Fibroblast of gingiva (primary cell): ENCODE measurements around the gene MAP1S.
A peak's percentile ranks its signal among the peaks of the same experiment; 100 is the strongest.
"Not testable (repeated sequence)": the region's sequence is repeated elsewhere in the genome, so short reads cannot be mapped to it uniquely, and the experiment has no call there.

Experiments used
- DNase-seq: peaks from one replicate; pipeline ENCODE4 v3.0.0-alpha.2; 2011; ENCODE audit warnings: low read depth

The MAP1S gene

DNA sequence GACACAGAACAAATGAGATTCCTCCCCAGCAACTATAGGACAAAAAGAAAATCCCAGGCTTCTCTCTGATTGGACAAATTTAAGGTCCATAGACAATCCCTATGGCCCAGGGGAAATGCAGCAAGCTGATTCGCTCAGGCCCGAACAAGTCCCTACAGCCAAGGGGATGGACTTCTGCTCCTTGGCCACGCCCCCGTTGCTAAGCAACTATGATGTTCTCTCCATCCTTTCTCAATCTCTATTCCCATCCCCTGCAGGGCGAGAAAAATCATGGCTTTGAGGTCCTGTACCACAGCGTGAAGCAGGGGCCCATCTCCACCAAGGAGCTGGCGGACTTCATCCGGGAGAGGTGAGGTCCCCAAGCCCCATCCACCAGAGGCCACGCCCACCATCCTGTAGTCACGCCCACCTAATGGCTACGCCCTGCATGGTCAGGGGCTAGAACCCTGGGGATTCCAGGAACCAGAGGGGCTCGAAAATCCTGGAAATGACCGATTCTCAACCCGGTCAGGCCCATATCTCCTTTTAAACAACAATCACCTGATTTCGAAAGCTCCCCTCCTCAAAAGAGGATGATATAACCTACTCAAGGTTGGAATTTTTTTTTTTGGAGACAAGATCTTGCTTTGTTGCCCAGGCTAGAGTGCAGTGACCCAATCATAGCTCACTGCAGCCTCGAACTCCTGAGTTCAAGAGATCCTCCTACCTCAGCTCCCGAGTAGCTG lies 43.4 kb downstream of the MAP1S start:
- peak; percentile 56 for DNase-seq

DNA sequence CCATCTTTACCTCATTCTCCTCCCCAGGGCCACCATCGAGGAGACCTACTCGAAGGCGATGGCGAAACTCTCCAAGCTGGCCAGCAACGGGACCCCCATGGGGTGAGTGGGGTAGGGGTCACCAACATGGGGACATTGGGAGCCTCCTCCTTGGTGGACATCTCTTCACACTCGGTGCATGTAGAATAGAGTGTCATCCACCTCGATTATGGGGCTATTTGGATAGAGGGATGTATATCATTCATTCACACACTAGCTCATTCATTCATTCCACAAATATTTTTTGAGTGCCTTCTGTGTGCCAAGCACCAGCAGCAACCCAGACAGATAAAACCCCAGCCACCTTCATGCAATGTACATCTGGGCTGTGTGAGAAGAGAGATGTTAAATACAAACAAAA lies 45.1 kb downstream of the MAP1S start:
- no peak for DNase-seq

DNA sequence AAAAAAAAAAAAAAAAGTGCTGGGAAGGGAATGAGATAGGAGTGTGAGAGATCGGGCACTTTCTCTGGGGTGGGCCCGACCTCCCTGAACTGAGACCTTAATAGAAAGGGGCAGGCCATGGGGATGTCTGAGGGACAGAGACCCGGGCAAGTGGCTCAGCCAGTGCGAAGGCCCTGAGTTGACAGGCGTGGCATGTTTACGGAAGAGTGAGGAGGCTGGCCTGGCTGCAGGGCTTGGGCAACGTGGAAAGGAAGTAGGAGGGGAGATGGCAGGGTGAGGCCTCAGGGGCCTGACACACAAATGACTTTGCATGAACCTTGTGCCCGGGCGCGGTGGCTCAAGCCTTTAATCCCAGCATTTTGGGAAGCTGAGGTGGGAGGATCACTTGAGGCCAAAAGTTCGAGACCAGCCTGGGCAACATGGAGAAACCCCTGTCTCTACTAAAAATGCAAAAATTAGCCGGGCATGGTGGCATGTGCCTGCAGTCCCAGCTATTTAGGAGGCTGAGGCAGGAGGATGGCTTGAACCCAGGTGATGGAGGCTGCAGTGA lies 45.9 kb downstream of the MAP1S start:
- DNase-seq, result no peak

DNA sequence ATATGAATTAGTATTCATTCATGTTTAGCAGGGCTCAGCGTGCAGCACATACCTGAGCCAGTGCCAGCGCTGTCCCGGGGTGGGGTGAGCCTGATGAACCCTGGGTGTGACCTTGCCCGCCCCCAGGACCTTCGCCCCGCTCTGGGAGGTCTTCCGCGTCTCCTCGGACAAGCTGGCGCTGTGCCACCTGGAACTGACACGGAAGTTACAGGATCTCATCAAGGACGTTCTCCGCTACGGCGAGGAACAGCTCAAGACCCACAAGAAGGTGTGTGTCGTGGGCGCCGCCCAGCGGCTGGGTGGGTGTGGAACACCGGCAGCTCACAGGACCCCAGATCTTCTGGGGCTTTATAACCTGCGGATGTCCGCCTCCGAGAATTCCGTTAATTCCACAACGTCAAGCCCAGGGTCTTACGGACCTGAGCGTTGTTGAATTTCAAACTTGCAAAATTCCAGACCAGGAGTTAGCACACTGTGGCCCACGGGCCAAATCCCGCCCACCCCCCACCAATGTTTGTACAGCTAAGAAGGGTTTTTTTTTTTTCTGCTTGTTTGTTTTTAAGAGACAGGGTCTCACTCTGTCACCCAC lies 47.4 kb downstream of the MAP1S start:
- DNase-seq, result peak; percentile 66

DNA sequence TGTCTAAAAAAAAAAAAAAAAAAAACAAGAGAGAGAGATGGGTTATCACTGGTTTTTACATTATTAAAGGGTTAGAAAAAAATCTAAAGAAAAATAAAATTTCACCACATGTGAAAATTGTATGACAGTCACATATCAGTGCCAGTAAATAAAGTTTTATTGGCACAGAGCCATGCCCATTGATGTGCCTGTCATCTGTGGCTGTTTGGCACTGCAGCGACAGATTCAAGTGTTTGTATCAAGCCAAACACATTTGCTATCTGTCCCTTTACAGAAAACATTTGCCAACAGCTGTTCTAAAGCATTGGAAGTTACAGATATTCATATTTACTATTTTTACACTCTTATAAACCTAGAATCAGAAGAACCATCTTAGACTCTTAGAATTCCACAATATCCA lies 48.3 kb downstream of the MAP1S start:
- DNase-seq, result no peak

DNA sequence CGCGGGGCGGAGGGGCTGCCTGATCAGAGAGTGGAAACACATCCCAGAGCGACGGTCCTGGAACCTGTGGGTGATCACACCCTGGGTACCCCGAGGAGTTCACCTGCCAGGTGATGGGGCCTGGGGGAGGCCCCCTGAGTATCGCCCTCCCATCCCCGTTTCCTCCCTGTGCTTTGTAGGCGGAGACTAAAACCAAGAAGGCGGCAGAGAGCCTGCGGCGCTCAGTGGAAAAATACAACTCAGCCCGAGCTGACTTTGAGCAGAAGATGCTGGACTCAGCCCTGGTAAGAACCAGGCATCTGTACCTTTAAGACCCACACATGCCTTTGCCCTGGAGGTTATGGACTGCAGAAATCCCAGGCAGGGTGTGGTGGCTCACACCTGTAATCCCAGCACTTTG lies 51.3 kb downstream of the MAP1S start:
- no peak for DNase-seq

DNA sequence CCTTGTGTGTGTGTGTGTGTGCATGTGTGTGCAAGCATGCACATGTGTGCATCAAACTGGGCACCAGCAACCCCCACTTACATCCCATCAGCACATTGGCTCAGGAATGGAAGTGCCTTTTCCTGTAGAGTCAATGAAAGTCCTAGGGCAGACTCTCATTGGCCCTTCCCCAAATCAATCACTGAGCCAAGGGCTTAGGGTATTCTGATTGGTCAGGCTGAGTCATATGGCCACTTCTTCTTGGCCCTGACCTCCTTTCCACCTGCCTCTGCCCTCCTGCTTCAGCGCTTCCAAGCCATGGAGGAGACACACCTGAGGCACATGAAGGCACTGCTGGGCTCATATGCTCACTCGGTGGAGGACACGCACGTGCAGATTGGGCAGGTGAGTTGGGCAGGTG lies 52.9 kb downstream of the MAP1S start:
- DNase-seq, result no peak

DNA sequence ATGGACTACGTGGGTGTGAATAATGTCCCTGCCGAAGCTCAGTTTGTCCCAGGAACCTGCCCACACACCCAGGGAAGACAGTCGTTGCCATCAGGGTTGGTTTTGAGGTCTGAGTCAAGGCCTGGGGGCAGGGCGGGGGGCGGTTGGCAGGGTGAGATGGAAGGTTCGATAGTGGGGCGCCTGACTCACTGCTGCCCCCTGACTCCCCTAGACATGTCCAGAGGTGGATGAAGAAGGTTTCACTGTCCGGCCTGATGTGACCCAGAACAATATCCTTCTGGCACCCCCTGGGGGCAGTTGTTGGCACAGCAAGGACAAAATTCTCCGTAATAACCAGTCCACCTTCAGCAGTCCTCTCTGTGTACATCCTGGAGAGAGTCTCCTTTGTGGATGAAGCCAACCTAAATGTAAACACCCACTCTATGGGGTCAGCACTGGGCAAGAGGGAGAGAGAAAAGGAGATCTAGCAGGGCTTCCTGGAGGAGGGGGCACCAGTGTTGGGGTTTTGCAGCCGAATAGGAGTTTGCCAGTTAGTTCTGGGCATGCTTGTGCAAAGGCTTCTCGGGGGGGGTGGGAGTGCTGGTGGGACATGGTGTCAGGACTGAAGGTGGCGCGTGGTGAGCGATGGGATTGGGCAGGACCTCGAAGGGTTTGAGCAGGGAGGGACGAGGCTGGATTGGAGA lies 56.1 kb downstream of the MAP1S start:
- no peak for DNase-seq

DNA sequence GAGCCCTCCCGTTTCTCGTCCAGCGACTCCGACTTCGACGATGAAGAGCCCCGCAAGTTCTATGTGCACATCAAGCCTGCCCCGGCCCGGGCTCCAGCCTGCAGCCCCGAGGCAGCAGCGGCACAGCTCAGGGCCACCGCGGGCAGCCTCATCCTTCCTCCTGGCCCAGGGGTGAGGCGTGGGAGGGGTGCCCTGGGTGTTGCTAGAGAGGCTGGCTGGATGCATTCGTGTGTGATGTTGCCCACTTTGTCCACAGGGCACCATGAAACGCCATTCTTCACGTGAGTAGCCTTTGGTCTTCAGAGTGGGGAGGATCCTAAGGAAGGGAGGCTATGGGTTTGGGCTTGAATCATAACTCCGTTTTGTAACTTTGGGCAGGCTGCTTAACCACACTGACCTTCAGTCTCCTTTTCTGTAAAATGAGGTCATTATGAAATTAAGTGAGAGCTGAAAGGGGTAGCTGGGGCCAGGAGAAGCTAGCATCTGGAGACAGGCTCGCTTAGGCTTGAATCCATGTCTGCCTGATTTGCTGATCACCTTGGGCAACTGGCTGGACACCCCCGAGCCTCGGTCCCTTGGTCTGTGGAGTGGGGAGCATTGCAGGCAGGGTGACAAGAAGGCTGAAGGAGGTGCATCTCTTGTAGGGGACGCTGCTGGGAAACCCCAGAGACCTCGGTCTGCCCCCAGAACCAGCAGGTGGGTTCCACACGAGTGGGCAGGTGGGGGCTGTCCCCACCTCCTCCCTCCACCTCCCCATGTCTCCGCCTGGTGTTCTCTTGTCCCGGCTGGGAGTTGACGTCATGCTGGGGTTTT lies 56.9 kb downstream of the MAP1S start:
- peak; percentile 59 for DNase-seq

DNA sequence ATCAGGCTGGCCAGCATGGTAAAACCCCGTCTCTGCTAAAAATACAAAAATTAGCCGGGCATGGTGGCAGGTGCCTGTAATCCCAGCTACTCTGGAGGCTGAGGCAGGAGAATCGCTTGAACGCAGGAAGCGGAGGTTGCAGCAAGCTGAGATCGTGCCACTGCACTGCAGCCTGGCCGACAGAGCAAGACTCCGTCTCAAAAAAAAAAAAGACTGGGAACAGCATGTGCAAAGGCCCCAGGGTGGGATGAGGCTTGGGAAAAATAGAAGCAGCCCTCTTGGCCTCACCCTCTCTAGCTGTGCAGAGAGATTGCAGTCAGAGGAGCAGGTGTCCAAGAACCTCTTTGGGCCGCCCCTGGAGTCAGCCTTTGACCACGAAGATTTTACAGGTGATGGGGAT lies 58.6 kb downstream of the MAP1S start:
- DNase-seq, result not testable (repeated sequence)

DNA sequence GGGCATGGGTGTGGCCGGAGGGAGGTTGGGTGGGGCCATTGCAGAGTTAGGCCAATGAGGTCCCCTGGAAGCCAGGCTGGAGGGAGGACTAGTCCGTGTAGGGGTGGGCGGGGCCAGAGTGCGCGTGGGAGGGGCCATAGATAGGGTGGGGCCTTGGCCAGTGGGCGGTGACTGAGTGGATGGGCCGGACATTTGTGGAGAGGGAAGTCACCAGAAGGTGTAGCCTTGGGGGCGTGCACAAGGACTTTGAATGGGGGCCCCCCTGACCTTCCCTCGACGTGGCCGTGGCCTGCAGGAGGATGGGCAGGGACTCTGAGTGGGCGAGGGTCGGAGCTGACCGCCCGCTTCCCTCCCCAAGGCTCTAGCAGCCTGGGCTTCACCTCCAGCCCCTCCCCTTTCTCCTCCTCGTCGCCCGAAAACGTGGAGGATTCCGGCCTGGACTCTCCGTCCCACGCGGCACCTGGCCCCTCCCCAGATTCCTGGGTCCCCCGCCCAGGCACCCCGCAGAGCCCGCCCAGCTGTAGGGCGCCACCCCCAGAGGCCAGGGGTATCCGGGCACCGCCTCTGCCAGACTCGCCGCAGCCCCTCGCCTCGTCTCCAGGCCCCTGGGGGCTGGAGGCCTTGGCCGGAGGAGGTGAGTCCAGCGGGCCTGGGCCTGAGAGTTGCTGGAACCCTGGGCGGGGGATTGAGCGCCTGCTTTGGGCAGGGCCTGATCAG lies 59.1 kb downstream of the MAP1S start:
- no peak for DNase-seq

DNA sequence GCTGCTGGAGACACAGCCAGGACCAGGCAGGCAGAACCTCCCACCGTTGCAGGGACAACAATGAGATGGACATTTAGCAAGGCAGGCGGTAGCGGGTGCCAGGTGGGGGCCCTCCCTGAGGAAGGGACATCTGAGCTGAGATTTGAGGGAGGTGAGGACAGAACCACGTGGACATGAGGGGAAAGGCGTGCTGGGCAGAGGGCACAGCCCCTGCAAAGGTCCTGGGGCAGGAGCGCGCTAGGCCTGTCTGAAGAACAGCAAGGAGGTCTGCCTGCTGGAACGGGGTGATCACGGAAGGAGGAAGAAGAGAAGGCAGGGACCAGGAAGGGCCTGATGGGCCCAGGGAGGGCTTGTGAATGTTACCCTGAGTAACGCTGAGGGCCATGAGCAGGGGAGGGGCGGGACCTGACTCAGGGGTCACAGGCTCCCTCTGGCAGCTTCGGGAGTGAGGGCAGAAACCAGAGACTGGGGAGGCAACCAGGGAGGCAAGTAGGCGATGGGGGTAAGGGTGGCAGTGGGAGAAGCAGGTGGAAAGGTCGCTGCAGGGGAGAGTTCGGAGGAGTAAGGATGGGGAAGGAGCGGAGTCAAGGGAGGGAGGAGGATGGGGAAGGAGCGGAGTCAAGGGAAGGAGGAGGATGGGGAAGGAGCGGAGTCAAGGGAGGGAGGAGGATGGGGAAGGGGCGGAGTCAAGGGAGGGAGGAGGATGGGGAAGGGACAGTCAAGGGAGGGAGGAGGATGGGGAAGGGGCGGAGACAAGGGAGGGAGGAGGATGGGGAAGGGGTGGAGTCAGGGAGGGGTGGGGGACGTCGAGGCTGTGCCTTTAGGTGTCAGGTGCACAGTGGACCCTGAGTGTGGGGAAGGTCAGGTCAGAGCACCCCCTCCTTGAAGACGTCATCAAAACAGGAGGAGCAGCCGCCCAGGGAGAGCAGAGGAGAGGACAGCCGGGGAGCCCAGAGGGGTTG lies 60.0 kb downstream of the MAP1S start:
- peak; percentile 36 for DNase-seq

DNA sequence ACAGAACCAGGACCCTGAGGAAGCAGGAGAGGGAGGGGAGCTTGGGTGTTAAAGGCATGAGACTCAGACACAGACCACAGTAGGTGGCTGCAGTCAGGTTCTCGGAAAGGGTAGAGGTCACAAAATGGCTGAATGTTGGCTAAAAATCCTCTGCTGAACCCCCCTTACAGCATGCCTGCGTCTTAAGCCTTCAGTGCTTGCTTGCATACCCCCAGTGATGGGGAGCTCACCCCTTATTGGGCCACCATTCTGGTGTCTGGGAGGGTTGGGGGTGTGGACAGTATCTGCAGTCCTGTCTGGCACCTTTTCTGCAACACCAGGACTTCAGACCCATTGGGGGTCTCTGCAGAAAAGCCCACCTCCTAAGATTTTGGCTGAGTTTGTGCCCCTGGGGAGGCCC lies 61.5 kb downstream of the MAP1S start:
- DNase-seq, result no peak

DNA sequence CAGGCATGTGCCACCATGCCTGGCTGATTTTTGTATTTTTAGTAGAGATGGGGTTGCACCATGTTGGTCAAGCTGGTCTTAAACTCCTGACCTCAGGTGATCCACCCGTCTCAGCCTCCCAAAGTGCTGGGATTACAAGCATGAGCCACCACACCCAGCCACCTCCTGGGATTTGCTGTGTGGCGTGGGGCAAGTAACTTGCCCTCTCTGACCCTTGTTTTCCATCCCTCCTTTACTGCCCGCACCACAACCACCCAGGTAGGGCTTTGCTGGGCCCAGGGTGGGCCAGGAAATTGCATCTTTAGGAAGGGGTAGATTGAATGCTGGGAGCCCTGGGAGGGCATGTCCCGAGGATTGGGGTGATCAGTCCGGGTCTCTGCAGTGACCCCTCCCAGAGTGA lies 64.4 kb downstream of the MAP1S start:
- not testable (repeated sequence) for DNase-seq
